ENCODE measurements around the gene HBE1. TPM values are rescaled to one million over a fixed set of nuclear protein-coding genes. Genes with fewer than 3 reads are reported as not detected.
A peak's percentile ranks its signal among the peaks of the same experiment; 100 is the strongest.

The HBE1 gene
- total and polyA plus RNA-seq, 9 of the 15 experiments (the other 6 are each of a cell fraction or from before 2014, with no cell fraction given): 612 to 10,250 (median 2,181) TPM

GRCh38 chr11:5258543-5259262 is 11.0 kb downstream of the HBE1 start (continued):
- TF ChIP-seq ZNF407 (IDR thresholded peaks at IDR 0.05; ENCODE audit: low read depth): peak; percentile 34; the same call in 1 of the 2 replicates
- TF ChIP-seq TFAP4 (CRISPR knock-in tag; IDR thresholded peaks at IDR 0.05; ENCODE audit: borderline replicate concordance): peak; percentile 52; the same call in 1 of the 2 replicates
- TF ChIP-seq SAFB (IDR thresholded peaks at IDR 0.05; ENCODE audit: borderline replicate concordance, low read depth, low read length): no peak
- TF ChIP-seq E2F8 (IDR thresholded peaks at IDR 0.05; ENCODE audit: low read depth, partially characterized antibody): no peak
- peak; percentile 22; the same call in 1 of the 2 replicates for TF ChIP-seq MTA1 (IDR thresholded peaks at IDR 0.05; ENCODE audit: borderline replicate concordance)
- TF ChIP-seq GMEB1 (CRISPR knock-in tag; IDR thresholded peaks at IDR 0.05): peak; percentile 19; the same call in 1 of the 2 replicates
- TF ChIP-seq ELF4 (CRISPR knock-in tag; IDR thresholded peaks at IDR 0.05): no peak
- peak; percentile 54; the same call in 1 of the 2 replicates for TF ChIP-seq CHAMP1 (IDR thresholded peaks at IDR 0.05)
- no peak for TF ChIP-seq ZNF274 (IDR thresholded peaks at IDR 0.05; ENCODE audit: borderline replicate concordance, low read depth, low read length)
- no peak for TF ChIP-seq SREBF2 (CRISPR knock-in tag; IDR thresholded peaks at IDR 0.05)

All from K562 (cell line).